GM23248 (cell line): ENCODE results near the gene SNRK. TPM values are rescaled to one million over a fixed set of nuclear protein-coding genes. Genes with fewer than 3 reads are reported as not detected.

Experiments
- DNase-seq: peaks from one replicate; pipeline ENCODE4 v3.0.0-alpha.2; 2015
- H2AFZ ChIP-seq: fragments of 200-600 bp; sonication (generic); 2 replicates; pipeline ENCODE4 v1.6.1; 2016; ENCODE audit warnings: antibody characterized with exemption
- H3F3A ChIP-seq: fragments of 200-600 bp; sonication (generic); 2 replicates; pipeline ENCODE4 v1.6.1; 2016; ENCODE audit warnings: mild to moderate bottlenecking, antibody characterized with exemption, mixed run types; ENCODE audit not compliant: insufficient read depth
- H3K27ac ChIP-seq: fragments of 200-600 bp; sonication (generic); 2 replicates; pipeline ENCODE4 v1.5.1; 2016; ENCODE audit warnings: mild to moderate bottlenecking
- H3K27me3 ChIP-seq: fragments of 200-600 bp; sonication (generic); replicated peaks from 2 replicates; pipeline ENCODE4 v1.6.1; 2016; ENCODE audit warnings: mild to moderate bottlenecking; ENCODE audit not compliant: insufficient read depth
- H3K36me3 ChIP-seq: fragments of 200-600 bp; sonication (generic); 2 replicates; pipeline ENCODE4 v1.6.1; 2016; ENCODE audit warnings: low read depth, mild to moderate bottlenecking
- H3K4me1 ChIP-seq: fragments of 200-600 bp; sonication (generic); 2 replicates; pipeline ENCODE4 v1.6.1; 2016; ENCODE audit warnings: mild to moderate bottlenecking; ENCODE audit not compliant: insufficient read depth
- H3K4me2 ChIP-seq: fragments of 200-600 bp; sonication (generic); one replicate; pipeline ENCODE4 v1.6.1; 2016; ENCODE audit warnings: mild to moderate bottlenecking; ENCODE audit not compliant: unreplicated experiment
- H3K4me3 ChIP-seq: fragments of 200-600 bp; sonication (generic); 2 replicates; pipeline ENCODE4 v1.5.1; 2016; ENCODE audit warnings: mild to moderate bottlenecking
- H3K79me2 ChIP-seq: fragments of 200-600 bp; sonication (generic); 2 replicates; pipeline ENCODE4 v1.6.1; 2016; ENCODE audit warnings: mild to moderate bottlenecking; ENCODE audit not compliant: insufficient read depth
- H3K9ac ChIP-seq: fragments of 200-600 bp; sonication (generic); 2 replicates; pipeline ENCODE4 v1.6.1; 2016; ENCODE audit warnings: mild to moderate bottlenecking
- H3K9me2 ChIP-seq: fragments of 200-600 bp; sonication (generic); 2 replicates; pipeline ENCODE4 v1.6.1; 2016; ENCODE audit warnings: mixed run types, mild to moderate bottlenecking, moderate library complexity; ENCODE audit not compliant: insufficient read depth
- H3K9me3 ChIP-seq: fragments of 200-600 bp; sonication (generic); one replicate; pipeline ENCODE4 v1.6.1; 2017; ENCODE audit warnings: low read depth
- H4K20me1 ChIP-seq: fragments of 200-600 bp; sonication (generic); 2 replicates; pipeline ENCODE4 v1.6.0; 2016; ENCODE audit not compliant: insufficient read depth
- EZH2 ChIP-seq: fragments of 200-600 bp; sonication (generic); IDR thresholded peaks from 2 replicates; pipeline ENCODE4 v1.6.1; 2018; ENCODE audit warnings: antibody characterized with exemption, mild to moderate bottlenecking; ENCODE audit not compliant: insufficient read depth, poor library complexity, severe bottlenecking
- EZH2phosphoT487 ChIP-seq: fragments of 200-600 bp; sonication (generic); IDR thresholded peaks from 2 replicates; pipeline ENCODE4 v1.6.1; 2018; ENCODE audit warnings: antibody characterized with exemption, moderate library complexity, mild to moderate bottlenecking, low read depth; ENCODE audit not compliant: insufficient read depth
- WGBS, 2 experiments: methylation state at CpG; one replicate each; pipeline ENCODE4 v1.1.6; 2015 to 2017; ENCODE audit warnings: low lambda C conversion rate in 2 of 2, low coverage in 1 of 2; ENCODE audit errors: missing lambda C conversion rate in 2 of 2; 5-methylcytosine and 5-hydroxymethylcytosine counted together
- in situ Hi-C: fragments of 300-500 bp; cut with MboI; formaldehyde crosslinking; loops from 2 replicates; pipeline ENCODE4 v1.15.0; 2020
- polyA plus RNA-seq: library from polyadenylated mRNA; unstranded; fragments of >200 nt; fragmentation: Nextera tagmentation; extraction: Ambion mirVana; gene quantifications from 2 replicates; pipeline ENCODE4 v1.2.1, GENCODE V29; 2016
- total RNA-seq: library from RNA; depleted of rRNA; stranded (reverse); fragments of >200 nt; shearing (Covaris generic); gene quantifications from 2 replicates; pipeline ENCODE4 v1.2.3, GENCODE V29; 2014

The SNRK gene
- total and polyA plus RNA-seq, 2 experiments from 2014 or later: 6.4 to 15.0 TPM

DNA sequence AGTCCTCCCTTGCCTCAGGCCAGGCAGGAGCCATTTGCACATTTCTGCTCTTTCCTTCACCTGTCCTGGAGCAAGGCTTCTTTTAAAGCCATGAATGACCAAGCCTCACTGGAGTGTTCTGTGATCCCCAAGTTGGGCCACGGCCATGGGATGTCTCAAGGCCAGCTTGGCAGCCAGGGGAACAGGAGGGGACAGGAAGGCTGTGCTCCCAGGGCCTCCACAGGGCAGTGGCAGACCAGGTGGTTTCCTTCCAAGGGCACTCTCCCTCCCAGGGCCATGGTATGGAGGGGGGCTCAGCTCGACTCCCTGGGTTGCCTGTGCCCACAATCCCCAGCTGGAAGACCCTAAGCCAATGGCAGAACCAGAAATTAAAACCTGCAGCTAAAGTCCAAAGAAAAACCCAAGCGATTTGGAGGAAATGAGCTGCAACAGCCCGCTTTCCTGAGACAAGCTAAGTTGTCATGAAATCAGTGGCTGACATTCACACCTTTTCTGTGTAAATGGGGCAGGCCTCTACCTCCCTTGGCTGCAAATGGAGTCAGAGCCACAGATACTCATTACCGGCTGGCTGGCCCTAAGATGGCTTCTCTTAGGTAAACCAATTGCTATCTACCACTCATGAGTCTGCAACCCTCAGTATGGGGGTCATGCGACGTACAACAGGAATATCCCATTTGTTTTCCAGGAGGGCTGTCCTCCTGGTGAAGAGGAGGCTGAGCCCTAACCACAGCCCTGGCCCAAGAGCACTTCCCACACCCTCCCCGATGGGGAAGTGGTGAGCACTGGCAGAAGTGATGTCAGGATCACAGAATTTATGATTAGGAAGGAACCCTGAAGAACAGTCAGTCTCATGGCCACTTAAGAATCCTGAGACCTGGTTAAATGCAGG is 83.3 kb downstream of the SNRK start:
- in situ Hi-C loops: no loop called here

DNA sequence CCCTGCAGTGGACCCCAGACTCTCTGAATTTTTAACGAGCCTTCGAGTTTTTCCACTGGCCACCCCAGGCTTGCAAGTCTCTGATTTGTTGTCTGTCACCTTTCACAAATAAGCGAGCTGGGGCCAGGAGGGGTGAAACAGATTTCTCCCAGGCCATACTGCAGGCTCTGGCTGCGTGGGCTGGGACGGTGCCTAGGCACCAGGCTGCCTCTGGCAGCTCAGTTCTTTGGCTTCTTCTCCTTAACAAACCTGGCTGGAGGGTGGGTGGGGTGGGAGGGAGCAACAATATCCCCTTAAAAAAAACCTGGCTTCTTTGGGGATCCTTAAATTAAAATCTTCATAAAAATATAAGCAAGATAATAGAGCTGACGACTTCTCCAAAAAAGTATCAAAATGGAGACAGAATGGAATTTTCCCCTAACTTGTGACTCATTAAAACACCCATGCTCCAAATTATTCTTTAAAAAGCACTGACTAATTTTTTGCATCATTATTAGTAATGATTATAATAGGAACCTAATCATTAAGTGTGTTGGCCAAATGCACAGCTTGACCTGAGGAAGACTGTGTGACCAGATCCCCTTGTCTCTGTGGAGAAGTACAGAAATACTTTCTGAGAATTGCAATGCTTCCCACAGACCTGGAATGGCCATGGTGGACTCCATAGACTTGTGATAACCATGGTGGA is 84.1 kb downstream of the SNRK start:
- H3K9me2 ChIP-seq: no peaks in the 10 kb centered on the region
- H3K9ac ChIP-seq: no peak overlapping the region
- no peaks in the 10 kb centered on the region for H3F3A ChIP-seq
- TF ChIP-seq EZH2phosphoT487 (no peak), EZH2 (no peak)
- H3K27me3 ChIP-seq: no peaks in the 10 kb centered on the region
- no peaks in the 10 kb centered on the region for H3K9me3 ChIP-seq
- H2AFZ ChIP-seq: no peak overlapping the region
- H3K36me3 ChIP-seq: no peaks in the 10 kb centered on the region
- no peak for DNase-seq
- H3K4me2 ChIP-seq: no peak overlapping the region
- peaks cover 10% of the 10 kb centered on the region for H3K4me1 ChIP-seq
- no peaks in the 10 kb centered on the region for H3K79me2 ChIP-seq
- 77 to 92% methylated on average over 5 to 6 of the region's 6 CpGs for WGBS, 2 experiments
- in situ Hi-C loops: no loop called here
- H3K27ac ChIP-seq: no peak overlapping the region
- H4K20me1 ChIP-seq: no peaks in the 10 kb centered on the region
- H3K4me3 ChIP-seq: no peak overlapping the region

More for the DNA sequence above, 83.3 kb downstream of the SNRK start:
- TF ChIP-seq EZH2phosphoT487: no peak
- no peak for TF ChIP-seq EZH2
- no peaks in the 10 kb centered on the region for H3K27me3 ChIP-seq
- H3K4me3 ChIP-seq: no peak overlapping the region
- no peak for DNase-seq
- H3K36me3 ChIP-seq: no peaks in the 10 kb centered on the region
- no peaks in the 10 kb centered on the region for H3K9me3 ChIP-seq
- peaks cover 10% of the 10 kb centered on the region for H3K4me1 ChIP-seq
- no peaks in the 10 kb centered on the region for H4K20me1 ChIP-seq
- H3K9me2 ChIP-seq: no peaks in the 10 kb centered on the region
- no peaks in the 10 kb centered on the region for H3K79me2 ChIP-seq
- H3K27ac ChIP-seq: no peak overlapping the region
- H3F3A ChIP-seq: no peaks in the 10 kb centered on the region
- 95 to 96% methylated on average over 8 of the region's 8 CpGs for WGBS, 2 experiments
- H2AFZ ChIP-seq: no peak overlapping the region
- no peak overlapping the region for H3K9ac ChIP-seq
- no peak overlapping the region for H3K4me2 ChIP-seq

DNA sequence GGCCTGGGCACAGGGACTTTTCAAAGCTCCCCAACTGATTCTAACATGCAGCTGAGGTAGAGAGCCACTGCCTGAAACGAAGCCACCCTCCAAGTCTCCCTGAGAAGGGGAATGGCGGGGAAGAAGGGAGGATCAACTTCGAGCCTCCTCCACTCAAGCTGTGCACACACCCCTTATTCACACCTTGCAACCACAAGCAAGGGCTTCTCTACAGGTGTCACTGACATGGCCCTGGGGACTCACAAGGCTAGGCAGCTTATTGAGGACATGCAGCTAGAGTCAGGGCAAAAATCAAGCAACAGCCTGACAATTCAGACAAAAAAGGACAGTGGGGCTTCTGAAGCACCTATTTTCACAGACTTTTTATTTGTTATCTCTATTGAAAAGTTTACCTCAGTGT is 85.2 kb downstream of the SNRK start:
- H3K4me2 ChIP-seq: no peak overlapping the region
- no peaks in the 10 kb centered on the region for H3K9me3 ChIP-seq
- H3K4me3 ChIP-seq: no peak overlapping the region
- no peaks in the 10 kb centered on the region for H3K9me2 ChIP-seq
- 93 to 100% methylated on average over 3 of the region's 3 CpGs for WGBS, 2 experiments
- H3K27ac ChIP-seq: no peak overlapping the region
- no peaks in the 10 kb centered on the region for H3K27me3 ChIP-seq
- no peak overlapping the region for H2AFZ ChIP-seq
- H3K79me2 ChIP-seq: no peaks in the 10 kb centered on the region
- in situ Hi-C loops: no loop called here
- H4K20me1 ChIP-seq: no peaks in the 10 kb centered on the region
- H3K9ac ChIP-seq: no peak overlapping the region
- DNase-seq: no peak
- H3K4me1 ChIP-seq: peaks cover 10% of the 10 kb centered on the region
- no peaks in the 10 kb centered on the region for H3K36me3 ChIP-seq
- TF ChIP-seq EZH2 (no peak), EZH2phosphoT487 (no peak)
- H3F3A ChIP-seq: no peaks in the 10 kb centered on the region

DNA sequence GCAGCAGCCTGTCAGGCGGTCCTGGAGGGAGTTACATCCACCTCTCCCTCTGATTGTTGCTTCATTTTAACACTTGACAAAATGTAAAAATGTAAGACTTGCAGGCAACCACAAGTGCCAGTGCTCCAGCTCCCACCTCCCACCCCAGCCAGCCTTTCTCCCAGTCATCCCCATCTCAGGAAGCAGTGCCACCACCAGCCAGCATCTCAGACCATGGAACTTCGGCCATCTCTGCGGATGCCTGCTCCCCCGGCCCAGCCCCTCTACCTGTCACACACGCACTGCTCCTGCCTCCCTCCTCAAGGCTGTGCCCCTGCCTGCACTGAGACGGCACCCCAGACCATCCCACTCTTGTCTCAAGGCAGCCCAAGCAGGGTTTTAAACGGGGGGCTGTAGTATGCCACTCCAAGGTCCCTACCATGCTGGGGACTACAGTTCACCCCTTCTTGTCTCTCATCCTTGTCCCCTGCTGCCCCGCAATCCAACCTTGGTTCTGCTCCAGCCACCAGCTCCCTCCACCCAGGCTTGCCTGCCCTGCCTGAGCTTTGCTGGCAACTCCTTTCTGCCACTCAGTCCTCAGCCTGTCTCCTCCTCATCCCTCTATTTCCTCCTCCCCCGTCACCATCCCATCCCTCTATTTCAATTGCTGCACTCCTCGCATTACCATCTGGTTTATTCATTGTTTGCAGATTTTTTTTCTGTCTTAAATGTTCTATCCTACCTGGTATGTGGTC is 85.8 kb downstream of the SNRK start:
- Histone ChIP-seq H3K4me2 (no peak overlapping the region), H2AFZ (no peak overlapping the region), H3K9me3 (no peaks in the 10 kb centered on the region), H3K79me2 (no peaks in the 10 kb centered on the region), H3K27me3 (no peaks in the 10 kb centered on the region), H3K4me1 (peaks cover 10% of the 10 kb centered on the region), H4K20me1 (no peaks in the 10 kb centered on the region), H3K9ac (no peak overlapping the region), H3F3A (no peaks in the 10 kb centered on the region), H3K9me2 (no peaks in the 10 kb centered on the region), H3K4me3 (no peak overlapping the region), H3K27ac (no peak overlapping the region), H3K36me3 (no peaks in the 10 kb centered on the region)
- no peak for TF ChIP-seq EZH2phosphoT487
- TF ChIP-seq EZH2: no peak
- DNase-seq: no peak
- WGBS, 2 experiments: 96 to 99% methylated on average over 10 of the region's 10 CpGs
- in situ Hi-C loops: no loop called here
